ENCODE results near the gene SHPK.

The SHPK gene

DNA sequence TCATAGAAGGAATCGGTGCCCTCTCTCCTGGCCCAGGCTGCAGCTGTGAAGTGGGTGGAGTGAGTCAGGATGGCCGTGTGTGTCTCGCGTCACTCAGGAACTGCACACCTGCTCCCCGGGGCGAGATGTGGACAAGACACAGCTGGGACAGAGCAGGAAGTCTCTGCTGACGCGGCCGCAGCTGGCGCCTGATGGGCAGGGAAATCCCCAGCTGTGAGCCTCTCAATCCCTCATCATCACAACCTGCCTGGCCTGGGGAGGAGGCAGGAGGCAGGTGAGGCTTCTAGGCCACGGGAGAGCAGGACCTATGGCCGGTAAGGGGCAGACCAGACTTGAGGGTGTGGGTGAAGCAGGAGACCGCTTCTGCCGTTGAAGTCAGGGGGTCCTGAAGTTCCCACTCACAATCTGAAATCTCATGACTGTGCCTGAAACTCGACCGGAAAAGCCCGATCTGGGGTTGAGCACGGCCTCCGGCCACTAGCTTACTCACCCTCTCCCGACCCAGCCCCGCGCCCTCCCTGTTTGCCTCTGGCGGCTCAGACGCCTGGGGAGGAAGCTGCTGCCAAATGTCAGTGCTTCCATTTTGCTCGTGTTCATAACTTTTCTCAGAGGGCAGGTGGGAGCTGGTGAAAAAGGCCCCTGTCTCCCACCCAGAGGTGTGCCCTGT, 77.3 kb downstream of the SHPK start:
- Mint-ChIP-seq H3K36me3 (ENCODE audit: low read depth) (peaks cover 5% of the 10 kb centered on the region), H3K27ac (no peak overlapping the region), H3K4me3 (no peak overlapping the region), H3K4me1 (no peaks in the 10 kb centered on the region), H3K27me3 (ENCODE audit: low read depth) (peaks cover 4% of the 10 kb centered on the region), H3K9me3 (no peaks in the 10 kb centered on the region)
- TF ChIP-seq, protein P1, sequence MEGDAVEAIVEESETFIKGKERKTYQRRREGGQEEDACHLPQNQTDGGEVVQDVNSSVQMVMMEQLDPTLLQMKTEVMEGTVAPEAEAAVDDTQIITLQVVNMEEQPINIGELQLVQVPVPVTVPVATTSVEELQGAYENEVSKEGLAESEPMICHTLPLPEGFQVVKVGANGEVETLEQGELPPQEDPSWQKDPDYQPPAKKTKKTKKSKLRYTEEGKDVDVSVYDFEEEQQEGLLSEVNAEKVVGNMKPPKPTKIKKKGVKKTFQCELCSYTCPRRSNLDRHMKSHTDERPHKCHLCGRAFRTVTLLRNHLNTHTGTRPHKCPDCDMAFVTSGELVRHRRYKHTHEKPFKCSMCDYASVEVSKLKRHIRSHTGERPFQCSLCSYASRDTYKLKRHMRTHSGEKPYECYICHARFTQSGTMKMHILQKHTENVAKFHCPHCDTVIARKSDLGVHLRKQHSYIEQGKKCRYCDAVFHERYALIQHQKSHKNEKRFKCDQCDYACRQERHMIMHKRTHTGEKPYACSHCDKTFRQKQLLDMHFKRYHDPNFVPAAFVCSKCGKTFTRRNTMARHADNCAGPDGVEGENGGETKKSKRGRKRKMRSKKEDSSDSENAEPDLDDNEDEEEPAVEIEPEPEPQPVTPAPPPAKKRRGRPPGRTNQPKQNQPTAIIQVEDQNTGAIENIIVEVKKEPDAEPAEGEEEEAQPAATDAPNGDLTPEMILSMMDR (IDR thresholded peaks at IDR 0.05; ENCODE audit: unreplicated experiment in 3 of 3): no peak

Data from nephron (organoid).